ENCODE data around the gene SPHK1.
"Not testable (repeated sequence)": the region's sequence is repeated elsewhere in the genome, so short reads cannot be mapped to it uniquely, and the experiment has no call there.

Gene SPHK1

GRCh38 chr17:76384222-76384986, at the start of gene SPHK1:
Gene SPHK1 (plus strand): TSS chr17:76384609. CDS start chr17:76385645, 1,036 bp downstream.
- DNase-seq: peak; percentile 63

GRCh38 chr17:76335716-76336381, 48.6 kb upstream of the SPHK1 start:
- no peak for DNase-seq

- no peak for DNase-seq
Measured at GRCh38 chr17:76336756-76337412, 47.5 kb upstream of the SPHK1 start.

- no peak for DNase-seq
Measured at GRCh38 chr17:76337413-76337777, 47.0 kb upstream of the SPHK1 start.

GRCh38 chr17:76341301-76341700, 43.1 kb upstream of the SPHK1 start:
- no peak for DNase-seq

- no peak for DNase-seq
Measured at GRCh38 chr17:76343106-76343505, 41.3 kb upstream of the SPHK1 start.

GRCh38 chr17:76345377-76345974, 38.9 kb upstream of the SPHK1 start:
- no peak for DNase-seq

GRCh38 chr17:76346936-76347335, 37.5 kb upstream of the SPHK1 start:
- DNase-seq: not testable (repeated sequence)

- no peak for DNase-seq
Measured at GRCh38 chr17:76350463-76350862, 33.9 kb upstream of the SPHK1 start.

GRCh38 chr17:76351526-76352071, 32.8 kb upstream of the SPHK1 start:
- no peak for DNase-seq

- DNase-seq: peak; percentile 4
Measured at GRCh38 chr17:76353004-76353598, 31.3 kb upstream of the SPHK1 start.

GRCh38 chr17:76353599-76354316, 30.7 kb upstream of the SPHK1 start, which contains the start of gene PRPSAP1:
Gene PRPSAP1 (minus strand): TSS chr17:76353916. CDS start chr17:76353703, 213 bp downstream.
- DNase-seq: peak; percentile 85

- no peak for DNase-seq
Measured at GRCh38 chr17:76354317-76354729, 30.1 kb upstream of the SPHK1 start.

GRCh38 chr17:76354747-76355310, 29.6 kb upstream of the SPHK1 start:
- no peak for DNase-seq

- no peak for DNase-seq
Measured at GRCh38 chr17:76356803-76357456, 27.5 kb upstream of the SPHK1 start.

GRCh38 chr17:76357597-76358158, 26.7 kb upstream of the SPHK1 start:
- DNase-seq: no peak

- no peak for DNase-seq
Measured at GRCh38 chr17:76359375-76359774, 25.0 kb upstream of the SPHK1 start.

GRCh38 chr17:76359776-76360175, 24.6 kb upstream of the SPHK1 start:
- not testable (repeated sequence) for DNase-seq

- DNase-seq: no peak
Measured at GRCh38 chr17:76360461-76360860, 23.9 kb upstream of the SPHK1 start.

- no peak for DNase-seq
Measured at GRCh38 chr17:76363107-76363842, 21.1 kb upstream of the SPHK1 start.
